GM19193 (cell line): ENCODE data around the gene TKTL2.

Source experiments
- POLR2A ChIP-seq: IDR thresholded peaks from 4 replicates; pipeline ENCODE4 v1.6.1; 2011; ENCODE audit not compliant: insufficient read depth, insufficient read length; ENCODE audit errors: extremely low read depth

The TKTL2 gene

GRCh38 chr4:163473576-163473975, at the start of gene TKTL2:
Gene TKTL2, minus strand, starts transcription at chr4:163473754. Its CDS starts 20 bp downstream, at chr4:163473734.
- TF ChIP-seq POLR2A = no peak

DNA sequence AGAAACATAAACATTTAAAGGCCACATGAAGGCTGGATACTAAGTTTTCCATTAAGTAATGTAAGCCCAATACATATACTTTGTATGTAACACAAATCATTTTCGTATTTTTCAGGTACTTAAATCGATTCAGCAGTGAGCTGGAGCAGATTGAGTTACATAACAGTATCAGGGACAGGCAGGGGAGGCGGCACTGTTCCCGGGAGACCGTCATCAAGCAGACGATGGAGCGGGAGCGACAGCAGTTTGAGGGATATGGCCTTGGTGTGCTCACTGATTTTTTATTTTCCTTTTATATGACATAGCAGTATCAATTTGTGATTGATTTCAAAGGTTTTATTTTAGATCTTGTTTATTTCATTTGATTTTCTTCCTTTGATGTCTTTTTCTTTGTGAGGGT, 41.6 kb upstream of the TKTL2 start:
- no peak for TF ChIP-seq POLR2A

GRCh38 chr4:163505374-163505773, 31.8 kb upstream of the TKTL2 start:
- TF ChIP-seq POLR2A = no peak

DNA sequence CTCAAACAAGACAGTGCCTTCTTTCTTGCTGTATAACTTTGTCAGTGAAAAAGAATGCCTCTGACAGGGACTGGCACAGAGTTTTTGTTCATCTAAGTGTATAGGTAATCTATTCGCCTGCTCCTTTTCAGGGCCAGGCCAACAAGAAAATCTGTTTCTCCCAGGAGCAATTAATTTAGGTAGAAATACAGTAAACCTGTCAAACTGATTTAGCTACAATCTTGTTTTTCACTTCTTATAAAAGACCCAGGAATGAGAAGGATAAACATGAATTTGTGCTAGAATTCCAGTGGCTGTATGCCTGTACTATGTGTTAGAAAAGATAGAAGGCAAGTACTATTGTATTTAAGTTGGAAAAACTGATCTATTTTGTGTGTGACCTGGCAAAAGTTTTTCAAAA, 27.0 kb upstream of the TKTL2 start:
- TF ChIP-seq POLR2A = no peak

DNA sequence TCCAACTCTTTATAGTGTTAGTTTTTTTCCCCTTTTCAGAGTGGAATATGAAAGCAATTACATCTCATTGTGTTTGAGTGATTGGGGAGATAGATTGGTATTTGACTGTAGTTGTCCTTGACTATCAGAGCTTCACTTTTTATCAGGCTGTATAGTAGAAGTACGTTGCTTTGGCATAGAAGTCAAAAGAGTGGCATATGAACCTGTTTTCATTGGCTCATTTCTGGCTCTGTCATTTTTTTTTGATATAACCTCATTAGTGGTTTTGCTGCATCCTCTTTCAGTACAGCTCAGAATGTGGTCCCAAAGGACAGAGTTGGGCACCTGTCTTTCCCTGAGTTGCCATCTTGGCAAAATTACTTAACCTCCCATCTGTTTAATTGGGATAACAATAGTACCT, 22.3 kb upstream of the TKTL2 start:
- TF ChIP-seq POLR2A = no peak

DNA sequence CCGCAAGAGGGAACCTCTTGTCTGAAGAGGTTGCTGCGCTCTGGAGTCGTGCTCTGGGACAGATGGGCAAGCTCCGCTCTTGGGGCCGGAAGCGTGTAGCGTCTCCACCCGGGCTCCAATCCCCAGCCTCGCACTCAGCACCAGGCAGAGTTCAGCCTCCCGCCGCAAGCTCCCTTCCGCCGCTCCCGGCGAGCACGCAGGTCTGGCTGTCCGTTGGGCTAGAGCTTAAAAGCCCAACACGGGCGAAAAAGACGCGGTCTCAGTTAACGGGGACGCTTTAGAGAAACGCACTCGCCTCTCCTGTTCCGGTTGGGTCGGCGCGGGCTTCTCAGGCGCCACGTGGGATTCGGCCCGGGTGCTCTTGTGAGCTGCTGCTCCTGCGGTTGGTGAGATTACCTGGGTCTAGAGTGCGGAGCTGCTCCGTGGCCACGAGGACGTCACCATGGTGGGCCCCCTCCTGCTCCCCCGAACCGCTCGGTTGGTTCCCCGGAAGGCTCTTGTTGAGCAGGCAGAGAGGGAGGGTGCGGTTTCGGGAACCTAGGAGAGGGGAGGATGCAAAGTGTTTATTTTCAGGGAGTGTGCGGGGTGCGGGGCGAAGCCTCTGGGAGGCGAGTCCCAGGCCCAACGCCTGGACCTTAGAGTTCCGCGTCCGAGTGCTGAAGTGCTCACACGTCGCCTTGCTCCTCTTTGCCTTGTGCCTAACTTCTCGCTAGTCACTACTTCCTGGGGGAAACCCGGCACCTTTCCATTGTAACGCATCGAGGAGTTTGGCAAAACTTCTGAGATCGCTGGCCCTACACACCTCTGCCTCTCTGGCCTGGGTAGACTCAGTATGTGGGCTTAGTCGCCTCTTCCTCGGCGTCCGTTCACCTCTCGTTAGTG, 21.0 kb upstream of the TKTL2 start, which contains the start of gene TMA16:
Gene TMA16, plus strand, starts transcription at position 331 of the 882 bp plus-strand sequence. Its CDS starts 112 bp downstream, at position 443.
- TF ChIP-seq POLR2A = peak; percentile 92

DNA sequence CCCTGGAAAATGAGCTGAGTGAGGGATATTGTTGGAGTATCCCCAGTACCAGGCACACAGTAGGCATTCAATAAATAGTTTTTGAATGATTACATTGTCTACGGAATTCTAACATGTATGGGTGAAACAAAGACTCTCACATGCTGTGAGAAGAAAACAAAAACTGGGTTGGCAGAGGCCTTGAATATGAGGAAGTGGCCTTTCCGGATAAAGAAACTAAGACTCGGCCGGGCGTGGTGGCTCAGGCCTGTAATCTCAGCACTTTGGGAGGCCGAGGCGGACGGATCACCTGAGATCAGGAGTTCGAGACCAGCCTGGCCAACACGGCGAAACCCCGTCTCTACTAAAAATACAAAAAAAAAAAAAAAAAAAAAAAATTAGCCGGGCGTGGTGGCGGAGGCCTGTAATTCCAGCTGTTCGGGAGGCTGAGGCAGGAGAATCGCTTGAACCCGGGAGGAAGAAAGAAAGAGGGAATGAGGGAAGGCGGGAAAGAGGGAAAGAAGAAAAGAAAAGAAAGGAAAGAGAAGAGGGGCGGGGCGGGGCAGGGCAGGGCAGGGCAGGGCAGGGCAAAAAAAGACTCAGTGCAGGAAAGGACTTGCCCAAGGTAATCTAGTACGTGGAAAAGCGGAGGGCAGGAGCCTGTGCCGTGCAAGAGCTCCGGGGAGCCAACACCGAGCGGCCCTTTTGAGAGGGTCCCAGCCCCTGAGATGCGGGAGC, 20.2 kb upstream of the TKTL2 start:
- no peak for TF ChIP-seq POLR2A

GRCh38 chr4:163492951-163493504, 19.5 kb upstream of the TKTL2 start:
- no peak for TF ChIP-seq POLR2A

- TF ChIP-seq POLR2A = no peak
Measured at GRCh38 chr4:163489929-163490328, 16.4 kb upstream of the TKTL2 start.

DNA sequence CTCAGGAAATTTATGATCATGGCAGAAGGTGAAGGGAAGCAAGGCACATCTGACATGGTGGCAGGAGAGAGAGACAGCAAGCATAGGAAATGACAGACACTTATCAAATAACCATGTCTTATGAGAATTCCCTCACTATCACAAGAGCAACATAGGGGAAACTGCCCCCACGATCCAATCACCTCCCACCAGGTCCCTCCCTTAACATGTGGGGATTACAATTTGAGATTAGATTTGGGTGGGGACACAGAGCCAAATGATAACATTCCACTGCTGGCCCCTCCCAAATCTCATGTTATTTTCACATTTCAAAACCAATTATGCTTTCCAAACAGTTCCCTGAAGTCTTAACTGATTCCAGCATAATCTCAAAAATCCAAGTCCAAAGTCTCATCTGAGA, 12.8 kb upstream of the TKTL2 start:
- TF ChIP-seq POLR2A = no peak

DNA sequence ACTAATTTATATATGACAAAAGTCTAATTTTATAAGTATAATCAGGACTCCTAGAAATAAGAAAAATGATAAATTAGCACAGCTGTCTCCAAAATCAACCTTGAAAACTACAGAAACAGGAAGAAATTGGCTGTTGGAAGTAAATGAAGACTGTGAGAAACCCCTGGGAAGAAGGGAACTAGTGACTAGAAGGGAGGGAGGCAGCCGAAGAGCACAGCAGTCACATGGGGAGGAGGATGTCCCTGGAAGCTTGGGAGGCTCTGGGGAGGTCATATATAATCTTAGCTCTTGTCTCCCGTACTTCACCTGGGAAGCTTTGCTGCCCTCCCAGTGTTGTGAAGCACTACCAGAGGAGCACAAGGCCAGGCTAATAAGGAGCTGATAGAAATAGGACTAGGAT, 12.0 kb upstream of the TKTL2 start:
- TF ChIP-seq POLR2A = no peak

DNA sequence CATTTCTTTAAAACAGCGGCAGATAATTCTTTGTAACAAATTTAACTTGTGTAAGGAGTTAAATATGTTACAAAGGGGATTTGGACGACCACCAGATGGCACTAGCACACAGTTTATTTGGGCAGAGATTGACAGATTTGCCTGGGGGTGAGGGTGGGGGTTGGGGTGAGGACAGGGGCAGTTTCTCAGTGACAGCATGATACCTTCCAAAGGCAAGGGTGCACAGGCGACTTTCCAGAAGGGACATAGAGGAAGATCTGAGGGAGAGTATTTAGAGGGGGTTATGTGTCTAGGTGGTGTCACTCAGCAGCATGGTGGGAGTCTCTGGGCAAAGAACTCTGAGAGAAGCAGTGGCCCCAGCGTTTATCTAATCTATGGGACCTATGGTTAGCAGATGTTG, 11.4 kb upstream of the TKTL2 start:
- no peak for TF ChIP-seq POLR2A

DNA sequence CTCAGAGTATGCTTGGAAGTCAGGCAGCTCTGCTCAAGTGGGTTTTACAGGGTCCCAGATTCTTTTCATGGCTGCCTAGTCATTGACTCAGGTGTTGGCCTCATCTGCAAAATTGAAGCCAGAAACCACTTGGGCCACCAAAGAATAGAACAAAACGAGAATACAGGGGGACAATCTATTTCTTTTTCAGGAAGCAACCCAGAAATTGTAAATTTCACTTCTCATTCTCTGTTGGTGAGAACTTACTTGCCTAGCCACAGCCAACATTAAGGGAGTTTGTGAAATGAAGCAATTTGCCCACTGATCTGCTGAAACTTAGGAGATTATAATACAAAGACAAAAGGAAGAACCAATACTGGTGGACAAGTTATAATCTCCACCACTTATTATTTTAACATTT, 8.6 kb upstream of the TKTL2 start:
- TF ChIP-seq POLR2A = no peak

- no peak for TF ChIP-seq POLR2A
Measured at GRCh38 chr4:163476761-163477438, 3.3 kb upstream of the TKTL2 start.

GRCh38 chr4:163474027-163474426, 473 bp upstream of the TKTL2 start:
- no peak for TF ChIP-seq POLR2A
